Measurements from ENCODE around the gene GGCX. TPM values are rescaled to one million over a fixed set of nuclear protein-coding genes. Genes with fewer than 3 reads are reported as not detected.

GGCX gene
- total and polyA plus RNA-seq, 9 of the 15 experiments (the other 6 are each of a cell fraction or from before 2014, with no cell fraction given), result 14.4 to 47.1 (median 28.1) TPM

DNA sequence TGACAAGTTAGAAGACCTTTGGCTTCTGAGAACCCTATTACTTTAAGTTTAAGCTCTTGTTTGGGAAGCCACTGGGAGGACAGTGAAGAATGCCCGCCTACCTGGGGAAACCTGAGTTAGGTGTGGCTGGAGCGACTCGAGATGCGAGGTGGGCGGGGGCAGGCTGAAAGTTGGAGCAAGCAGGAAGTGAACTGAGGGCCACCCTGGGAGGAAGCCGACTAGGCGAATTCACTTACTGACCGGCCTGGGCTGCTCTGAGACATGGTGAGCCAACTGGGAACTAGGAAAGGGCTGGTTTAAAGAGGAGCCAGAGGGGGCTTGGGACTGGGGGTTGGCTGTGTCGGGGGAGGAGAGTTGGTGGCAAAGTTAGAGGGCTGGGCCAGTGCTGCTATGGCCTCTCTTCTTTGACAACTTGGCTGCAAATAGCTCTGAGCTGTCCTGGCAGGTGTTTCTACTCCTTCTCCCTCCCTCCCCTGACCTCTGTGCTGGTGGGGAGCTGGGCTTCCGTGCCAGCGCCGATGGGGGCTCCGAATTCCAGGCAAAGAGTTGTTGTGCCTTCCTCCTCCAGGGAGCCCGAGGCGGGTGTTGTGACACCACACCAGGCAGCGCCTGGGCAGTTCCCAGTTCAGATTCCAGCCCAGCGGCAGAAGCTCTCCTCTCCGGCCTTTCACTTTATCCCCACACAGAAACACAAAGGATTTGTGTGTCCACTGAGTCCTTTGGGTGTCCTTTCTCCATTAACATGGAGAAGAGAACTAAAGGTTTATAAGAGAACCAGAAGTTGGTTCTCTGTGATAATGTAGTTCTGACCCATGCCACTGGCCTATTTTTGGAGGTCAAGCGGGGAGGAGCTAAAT, 16.3 kb upstream of the GGCX start, which contains the start of gene VAMP8 (continued):
- TF ChIP-seq, protein P1, sequence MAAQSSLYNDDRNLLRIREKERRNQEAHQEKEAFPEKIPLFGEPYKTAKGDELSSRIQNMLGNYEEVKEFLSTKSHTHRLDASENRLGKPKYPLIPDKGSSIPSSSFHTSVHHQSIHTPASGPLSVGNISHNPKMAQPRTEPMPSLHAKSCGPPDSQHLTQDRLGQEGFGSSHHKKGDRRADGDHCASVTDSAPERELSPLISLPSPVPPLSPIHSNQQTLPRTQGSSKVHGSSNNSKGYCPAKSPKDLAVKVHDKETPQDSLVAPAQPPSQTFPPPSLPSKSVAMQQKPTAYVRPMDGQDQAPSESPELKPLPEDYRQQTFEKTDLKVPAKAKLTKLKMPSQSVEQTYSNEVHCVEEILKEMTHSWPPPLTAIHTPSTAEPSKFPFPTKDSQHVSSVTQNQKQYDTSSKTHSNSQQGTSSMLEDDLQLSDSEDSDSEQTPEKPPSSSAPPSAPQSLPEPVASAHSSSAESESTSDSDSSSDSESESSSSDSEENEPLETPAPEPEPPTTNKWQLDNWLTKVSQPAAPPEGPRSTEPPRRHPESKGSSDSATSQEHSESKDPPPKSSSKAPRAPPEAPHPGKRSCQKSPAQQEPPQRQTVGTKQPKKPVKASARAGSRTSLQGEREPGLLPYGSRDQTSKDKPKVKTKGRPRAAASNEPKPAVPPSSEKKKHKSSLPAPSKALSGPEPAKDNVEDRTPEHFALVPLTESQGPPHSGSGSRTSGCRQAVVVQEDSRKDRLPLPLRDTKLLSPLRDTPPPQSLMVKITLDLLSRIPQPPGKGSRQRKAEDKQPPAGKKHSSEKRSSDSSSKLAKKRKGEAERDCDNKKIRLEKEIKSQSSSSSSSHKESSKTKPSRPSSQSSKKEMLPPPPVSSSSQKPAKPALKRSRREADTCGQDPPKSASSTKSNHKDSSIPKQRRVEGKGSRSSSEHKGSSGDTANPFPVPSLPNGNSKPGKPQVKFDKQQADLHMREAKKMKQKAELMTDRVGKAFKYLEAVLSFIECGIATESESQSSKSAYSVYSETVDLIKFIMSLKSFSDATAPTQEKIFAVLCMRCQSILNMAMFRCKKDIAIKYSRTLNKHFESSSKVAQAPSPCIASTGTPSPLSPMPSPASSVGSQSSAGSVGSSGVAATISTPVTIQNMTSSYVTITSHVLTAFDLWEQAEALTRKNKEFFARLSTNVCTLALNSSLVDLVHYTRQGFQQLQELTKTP (IDR thresholded peaks at IDR 0.05; ENCODE audit: low read depth in 1 of 2, partially characterized antibody in 2 of 2), result no peak
- TF ChIP-seq MCM3 (IDR thresholded peaks at IDR 0.05) (no peak), HNRNPH1 (optimal IDR thresholded peaks at IDR 0.05; ENCODE audit: low read depth, low read length) (no peak), IRF2 (CRISPR knock-in tag; IDR thresholded peaks at IDR 0.05) (no peak), U2AF1 (optimal IDR thresholded peaks at IDR 0.05; ENCODE audit: low read depth, low read length) (no peak), FOS (IDR thresholded peaks at IDR 0.05; ENCODE audit: extremely low read depth, insufficient read length) (no peak), KAT2B (IDR thresholded peaks at IDR 0.05; ENCODE audit: low read depth, low read length) (no peak), PRMT5 (CRISPR knock-in tag; IDR thresholded peaks at IDR 0.05) (no peak)
- TF ChIP-seq, protein P2, sequence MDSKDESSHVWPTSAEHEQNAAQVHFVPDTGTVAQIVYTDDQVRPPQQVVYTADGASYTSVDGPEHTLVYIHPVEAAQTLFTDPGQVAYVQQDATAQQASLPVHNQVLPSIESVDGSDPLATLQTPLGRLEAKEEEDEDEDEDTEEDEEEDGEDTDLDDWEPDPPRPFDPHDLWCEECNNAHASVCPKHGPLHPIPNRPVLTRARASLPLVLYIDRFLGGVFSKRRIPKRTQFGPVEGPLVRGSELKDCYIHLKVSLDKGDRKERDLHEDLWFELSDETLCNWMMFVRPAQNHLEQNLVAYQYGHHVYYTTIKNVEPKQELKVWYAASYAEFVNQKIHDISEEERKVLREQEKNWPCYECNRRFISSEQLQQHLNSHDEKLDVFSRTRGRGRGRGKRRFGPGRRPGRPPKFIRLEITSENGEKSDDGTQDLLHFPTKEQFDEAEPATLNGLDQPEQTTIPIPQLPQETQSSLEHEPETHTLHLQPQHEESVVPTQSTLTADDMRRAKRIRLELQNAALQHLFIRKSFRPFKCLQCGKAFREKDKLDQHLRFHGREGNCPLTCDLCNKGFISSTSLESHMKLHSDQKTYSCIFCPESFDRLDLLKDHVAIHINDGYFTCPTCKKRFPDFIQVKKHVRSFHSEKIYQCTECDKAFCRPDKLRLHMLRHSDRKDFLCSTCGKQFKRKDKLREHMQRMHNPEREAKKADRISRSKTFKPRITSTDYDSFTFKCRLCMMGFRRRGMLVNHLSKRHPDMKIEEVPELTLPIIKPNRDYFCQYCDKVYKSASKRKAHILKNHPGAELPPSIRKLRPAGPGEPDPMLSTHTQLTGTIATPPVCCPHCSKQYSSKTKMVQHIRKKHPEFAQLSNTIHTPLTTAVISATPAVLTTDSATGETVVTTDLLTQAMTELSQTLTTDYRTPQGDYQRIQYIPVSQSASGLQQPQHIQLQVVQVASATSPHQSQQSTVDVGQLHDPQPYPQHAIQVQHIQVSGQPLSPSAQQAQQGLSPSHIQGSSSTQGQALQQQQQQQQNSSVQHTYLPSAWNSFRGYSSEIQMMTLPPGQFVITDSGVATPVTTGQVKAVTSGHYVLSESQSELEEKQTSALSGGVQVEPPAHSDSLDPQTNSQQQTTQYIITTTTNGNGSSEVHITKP (IDR thresholded peaks at IDR 0.05; ENCODE audit: partially characterized antibody), result no peak
- TF ChIP-seq, protein P3, sequence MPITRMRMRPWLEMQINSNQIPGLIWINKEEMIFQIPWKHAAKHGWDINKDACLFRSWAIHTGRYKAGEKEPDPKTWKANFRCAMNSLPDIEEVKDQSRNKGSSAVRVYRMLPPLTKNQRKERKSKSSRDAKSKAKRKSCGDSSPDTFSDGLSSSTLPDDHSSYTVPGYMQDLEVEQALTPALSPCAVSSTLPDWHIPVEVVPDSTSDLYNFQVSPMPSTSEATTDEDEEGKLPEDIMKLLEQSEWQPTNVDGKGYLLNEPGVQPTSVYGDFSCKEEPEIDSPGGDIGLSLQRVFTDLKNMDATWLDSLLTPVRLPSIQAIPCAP (CRISPR knock-in tag; IDR thresholded peaks at IDR 0.05; ENCODE audit: borderline replicate concordance), result no peak
- TF ChIP-seq, protein P4, sequence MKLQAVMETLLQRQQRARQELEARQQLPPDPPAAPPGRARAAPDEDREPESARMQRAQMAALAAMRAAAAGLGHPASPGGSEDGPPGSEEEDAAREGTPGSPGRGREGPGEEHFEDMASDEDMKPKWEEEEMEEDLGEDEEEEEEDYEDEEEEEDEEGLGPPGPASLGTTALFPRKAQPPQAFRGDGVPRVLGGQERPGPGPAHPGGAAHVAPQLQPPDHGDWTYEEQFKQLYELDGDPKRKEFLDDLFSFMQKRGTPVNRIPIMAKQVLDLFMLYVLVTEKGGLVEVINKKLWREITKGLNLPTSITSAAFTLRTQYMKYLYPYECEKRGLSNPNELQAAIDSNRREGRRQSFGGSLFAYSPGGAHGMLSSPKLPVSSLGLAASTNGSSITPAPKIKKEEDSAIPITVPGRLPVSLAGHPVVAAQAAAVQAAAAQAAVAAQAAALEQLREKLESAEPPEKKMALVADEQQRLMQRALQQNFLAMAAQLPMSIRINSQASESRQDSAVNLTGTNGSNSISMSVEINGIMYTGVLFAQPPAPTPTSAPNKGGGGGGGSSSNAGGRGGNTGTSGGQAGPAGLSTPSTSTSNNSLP (IDR thresholded peaks at IDR 0.05; ENCODE audit: borderline replicate concordance, low read depth, low read length), result no peak

All from K562 (cell line).